ENCODE data around the gene SLC35G3. TPM values are rescaled to one million over a fixed set of nuclear protein-coding genes. Genes with fewer than 3 reads are reported as not detected.

The SLC35G3 gene
- total and polyA plus RNA-seq, 2 of the 13 experiments (the other 11 are each of a cell fraction or from before 2014, with no cell fraction given) = not detected

DNA sequence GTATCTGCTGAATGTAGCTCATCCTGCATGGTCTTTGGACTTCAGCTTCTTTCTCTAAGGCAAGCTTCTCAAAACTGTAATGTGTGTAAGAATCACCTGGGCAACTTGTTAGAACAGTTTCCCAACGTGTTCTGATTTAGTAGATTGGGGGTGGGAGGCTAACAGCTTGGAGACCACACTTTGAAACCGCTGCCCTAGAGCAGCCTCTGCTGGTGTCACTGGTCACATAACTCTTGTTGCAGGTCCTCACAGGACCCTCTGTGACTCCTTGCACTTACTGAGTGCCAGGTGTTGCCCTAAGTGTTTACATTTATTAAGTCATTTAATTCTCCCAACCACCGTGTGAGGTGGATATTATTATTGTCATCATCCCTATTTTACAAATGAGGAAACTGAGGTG is 9.9 kb downstream of the SLC35G3 start (continued):
- TF ChIP-seq, protein P1, sequence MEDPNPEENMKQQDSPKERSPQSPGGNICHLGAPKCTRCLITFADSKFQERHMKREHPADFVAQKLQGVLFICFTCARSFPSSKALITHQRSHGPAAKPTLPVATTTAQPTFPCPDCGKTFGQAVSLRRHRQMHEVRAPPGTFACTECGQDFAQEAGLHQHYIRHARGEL (CRISPR knock-in tag; IDR thresholded peaks at IDR 0.05) = no peak
- TF ChIP-seq HIC2 (CRISPR knock-in tag; IDR thresholded peaks at IDR 0.05; ENCODE audit: low read depth) = no peak

- ATAC-seq = no peak
- H2AFZ ChIP-seq (ENCODE audit: low read length) = no peak overlapping the region
- no peaks in the 10 kb centered on the region for H3K4me1 ChIP-seq (ENCODE audit: insufficient read depth, low read length)
- no peak for DNase-seq (ENCODE audit: low spot score)
- H3K4me3 ChIP-seq (replicated peaks in 1 of 3; ENCODE audit: insufficient read depth in 1 of 3, low read depth in 2 of 3, low read length in 3 of 3) = no peak overlapping the region
- no peak for FAIRE-seq
- H3K4me2 ChIP-seq (ENCODE audit: low read depth, low read length) = no peak overlapping the region
- H3K27me3 ChIP-seq (ENCODE audit: control insufficient read depth in 1 of 2, insufficient read depth in 2 of 2, low read length in 2 of 2) = no peaks in the 10 kb centered on the region; a peak in 2 of 5 replicates
- intact Hi-C loops (cut with micrococcal nuclease; ENCODE audit: unreplicated experiment) (no loop called here), in situ Hi-C loops (cut with HindIII; ENCODE audit: extremely low pct_ligation_motif_present, low pct_unique_long_range_greater_than_20kb) (no loop called here)
- ChIA-PET POLR2A (no interaction called here), CTCF (ENCODE audit: low intra/inter-chr PET ratio, low total read pairs) (no interaction called here)
- H3K9me3 ChIP-seq (ENCODE audit: low read length) = no peaks in the 10 kb centered on the region
- no peak overlapping the region for H3K27ac ChIP-seq (ENCODE audit: extremely low read length, insufficient read depth, low read length)
- no peaks in the 10 kb centered on the region for H3K79me2 ChIP-seq (ENCODE audit: insufficient read depth, low read length)
- H4K20me1 ChIP-seq (ENCODE audit: insufficient read depth, low read length) = no peaks in the 10 kb centered on the region
- WGBS (ENCODE audit: low lambda C conversion rate) = 0% methylated on average over 2 of the region's 6 CpGs
- H3K9ac ChIP-seq (ENCODE audit: insufficient read depth, low read depth, low read length) = no peak overlapping the region
- BruUV-seq (replicated peaks) = no TSS peak
- no peaks in the 10 kb centered on the region for H3K36me3 ChIP-seq (replicated peaks in 1 of 2; ENCODE audit: control insufficient read depth in 1 of 2, insufficient read depth in 2 of 2, low read length in 2 of 2)
- TF ChIP-seq NCOA1 (CRISPR knock-in tag; IDR thresholded peaks at IDR 0.05) (no peak), SOX6 (IDR thresholded peaks at IDR 0.05) (no peak), SOX6 (CRISPR knock-in tag; IDR thresholded peaks at IDR 0.05) (no peak), ZFYVE20 (CRISPR knock-in tag; IDR thresholded peaks at IDR 0.05; ENCODE audit: borderline replicate concordance, low read depth) (no peak), SPEN (CRISPR knock-in tag; IDR thresholded peaks at IDR 0.05; ENCODE audit: low read depth) (no peak), ZNF619 (CRISPR knock-in tag; IDR thresholded peaks at IDR 0.05) (no peak), BCL6 (CRISPR knock-in tag; IDR thresholded peaks at IDR 0.05) (no peak), ZNF563 (CRISPR knock-in tag; IDR thresholded peaks at IDR 0.05) (no peak), KDM6A (CRISPR knock-in tag; IDR thresholded peaks at IDR 0.05; ENCODE audit: low read depth) (no peak), CREM (IDR thresholded peaks at IDR 0.05) (no peak), CREM (CRISPR knock-in tag; IDR thresholded peaks at IDR 0.05) (no peak), ZNF337 (CRISPR knock-in tag; IDR thresholded peaks at IDR 0.05; ENCODE audit: borderline replicate concordance, low read depth) (no peak)
- TF ChIP-seq, protein P2, sequence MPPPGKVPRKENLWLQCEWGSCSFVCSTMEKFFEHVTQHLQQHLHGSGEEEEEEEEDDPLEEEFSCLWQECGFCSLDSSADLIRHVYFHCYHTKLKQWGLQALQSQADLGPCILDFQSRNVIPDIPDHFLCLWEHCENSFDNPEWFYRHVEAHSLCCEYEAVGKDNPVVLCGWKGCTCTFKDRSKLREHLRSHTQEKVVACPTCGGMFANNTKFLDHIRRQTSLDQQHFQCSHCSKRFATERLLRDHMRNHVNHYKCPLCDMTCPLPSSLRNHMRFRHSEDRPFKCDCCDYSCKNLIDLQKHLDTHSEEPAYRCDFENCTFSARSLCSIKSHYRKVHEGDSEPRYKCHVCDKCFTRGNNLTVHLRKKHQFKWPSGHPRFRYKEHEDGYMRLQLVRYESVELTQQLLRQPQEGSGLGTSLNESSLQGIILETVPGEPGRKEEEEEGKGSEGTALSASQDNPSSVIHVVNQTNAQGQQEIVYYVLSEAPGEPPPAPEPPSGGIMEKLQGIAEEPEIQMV (CRISPR knock-in tag; IDR thresholded peaks at IDR 0.05; ENCODE audit: low read depth) = no peak
- TF ChIP-seq, protein P3, sequence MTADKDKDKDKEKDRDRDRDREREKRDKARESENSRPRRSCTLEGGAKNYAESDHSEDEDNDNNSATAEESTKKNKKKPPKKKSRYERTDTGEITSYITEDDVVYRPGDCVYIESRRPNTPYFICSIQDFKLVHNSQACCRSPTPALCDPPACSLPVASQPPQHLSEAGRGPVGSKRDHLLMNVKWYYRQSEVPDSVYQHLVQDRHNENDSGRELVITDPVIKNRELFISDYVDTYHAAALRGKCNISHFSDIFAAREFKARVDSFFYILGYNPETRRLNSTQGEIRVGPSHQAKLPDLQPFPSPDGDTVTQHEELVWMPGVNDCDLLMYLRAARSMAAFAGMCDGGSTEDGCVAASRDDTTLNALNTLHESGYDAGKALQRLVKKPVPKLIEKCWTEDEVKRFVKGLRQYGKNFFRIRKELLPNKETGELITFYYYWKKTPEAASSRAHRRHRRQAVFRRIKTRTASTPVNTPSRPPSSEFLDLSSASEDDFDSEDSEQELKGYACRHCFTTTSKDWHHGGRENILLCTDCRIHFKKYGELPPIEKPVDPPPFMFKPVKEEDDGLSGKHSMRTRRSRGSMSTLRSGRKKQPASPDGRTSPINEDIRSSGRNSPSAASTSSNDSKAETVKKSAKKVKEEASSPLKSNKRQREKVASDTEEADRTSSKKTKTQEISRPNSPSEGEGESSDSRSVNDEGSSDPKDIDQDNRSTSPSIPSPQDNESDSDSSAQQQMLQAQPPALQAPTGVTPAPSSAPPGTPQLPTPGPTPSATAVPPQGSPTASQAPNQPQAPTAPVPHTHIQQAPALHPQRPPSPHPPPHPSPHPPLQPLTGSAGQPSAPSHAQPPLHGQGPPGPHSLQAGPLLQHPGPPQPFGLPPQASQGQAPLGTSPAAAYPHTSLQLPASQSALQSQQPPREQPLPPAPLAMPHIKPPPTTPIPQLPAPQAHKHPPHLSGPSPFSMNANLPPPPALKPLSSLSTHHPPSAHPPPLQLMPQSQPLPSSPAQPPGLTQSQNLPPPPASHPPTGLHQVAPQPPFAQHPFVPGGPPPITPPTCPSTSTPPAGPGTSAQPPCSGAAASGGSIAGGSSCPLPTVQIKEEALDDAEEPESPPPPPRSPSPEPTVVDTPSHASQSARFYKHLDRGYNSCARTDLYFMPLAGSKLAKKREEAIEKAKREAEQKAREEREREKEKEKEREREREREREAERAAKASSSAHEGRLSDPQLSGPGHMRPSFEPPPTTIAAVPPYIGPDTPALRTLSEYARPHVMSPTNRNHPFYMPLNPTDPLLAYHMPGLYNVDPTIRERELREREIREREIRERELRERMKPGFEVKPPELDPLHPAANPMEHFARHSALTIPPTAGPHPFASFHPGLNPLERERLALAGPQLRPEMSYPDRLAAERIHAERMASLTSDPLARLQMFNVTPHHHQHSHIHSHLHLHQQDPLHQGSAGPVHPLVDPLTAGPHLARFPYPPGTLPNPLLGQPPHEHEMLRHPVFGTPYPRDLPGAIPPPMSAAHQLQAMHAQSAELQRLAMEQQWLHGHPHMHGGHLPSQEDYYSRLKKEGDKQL (CRISPR knock-in tag; IDR thresholded peaks at IDR 0.05; ENCODE audit: low read depth) = no peak
Observed at GRCh38 chr17:35183332-35183731, 10.9 kb downstream of the SLC35G3 start.
